Calu3 (cell line): ENCODE measurements around the gene KDM4B. TPM values are rescaled to one million over a fixed set of nuclear protein-coding genes. Genes with fewer than 3 reads are reported as not detected.

Experiments
- BruUV-seq: library from RNA; stranded (reverse); fragments of 400-500 nt; replicated peaks from 2 replicates; lab custom pipeline; 2021; lab: Mats Ljungman, UMichigan
- CTCF ChIA-PET: fragments of 300-600 bp; sonication (Branson Sonifier 250); formaldehyde crosslinking; loops from one replicate; lab custom pipeline; 2022; ENCODE audit warnings: antibody characterized with exemption; lab: Charles Lee
- DNase-seq: peaks from one replicate; pipeline ENCODE4 v3.0.0; 2022
- H3K27ac Mint-ChIP-seq: one replicate; pipeline ENCODE4 v1.8.0; 2022; ENCODE audit warnings: mixed read lengths; ENCODE audit not compliant: unreplicated experiment
- H3K27me3 Mint-ChIP-seq: one replicate; pipeline ENCODE4 v1.8.0; 2022; ENCODE audit warnings: mixed read lengths; ENCODE audit not compliant: unreplicated experiment
- H3K36me3 Mint-ChIP-seq: one replicate; pipeline ENCODE4 v1.8.0; 2022; ENCODE audit warnings: mild to moderate bottlenecking, moderate library complexity, mixed read lengths; ENCODE audit not compliant: insufficient read depth, unreplicated experiment
- H3K4me1 Mint-ChIP-seq: one replicate; pipeline ENCODE4 v1.8.0; 2022; ENCODE audit warnings: mild to moderate bottlenecking, low read depth, mixed read lengths; ENCODE audit not compliant: unreplicated experiment
- H3K4me3 Mint-ChIP-seq: one replicate; pipeline ENCODE4 v1.8.0; 2022; ENCODE audit warnings: mild to moderate bottlenecking, low read depth, moderate library complexity, mixed read lengths; ENCODE audit not compliant: unreplicated experiment
- H3K9me3 Mint-ChIP-seq: one replicate; pipeline ENCODE4 v1.8.0; 2022; ENCODE audit warnings: low read depth, mixed read lengths; ENCODE audit not compliant: unreplicated experiment
- intact Hi-C: fragments of 100-400 bp; cut with micrococcal nuclease; formaldehyde crosslinking; loops from one replicate; pipeline ENCODE4 v1.10.0; 2022; ENCODE audit not compliant: unreplicated experiment
- total RNA-seq: library from RNA; stranded (reverse); gene quantifications from 2 replicates; pipeline ENCODE4 v1.2.3, GENCODE V29; 2022
- TF ChIP-seq, protein P1 (sequence below): fragments of 200-600 bp; IDR thresholded peaks from one replicate; pipeline ENCODE4 v1.8.0; 2022; ENCODE audit warnings: antibody characterized with exemption; ENCODE audit not compliant: unreplicated experiment

Gene KDM4B
- total RNA-seq, 1 experiment from 2014 or later: 13.9 TPM

- intact Hi-C loops: no loop called here
- Mint-ChIP-seq H3K27me3 (no peaks in the 10 kb centered on the region), H3K9me3 (no peaks in the 10 kb centered on the region), H3K27ac (no peak overlapping the region), H3K4me1 (no peaks in the 10 kb centered on the region), H3K4me3 (no peak overlapping the region), H3K36me3 (peaks cover 20% of the 10 kb centered on the region)
- no peak for DNase-seq
- TF ChIP-seq, protein P1, sequence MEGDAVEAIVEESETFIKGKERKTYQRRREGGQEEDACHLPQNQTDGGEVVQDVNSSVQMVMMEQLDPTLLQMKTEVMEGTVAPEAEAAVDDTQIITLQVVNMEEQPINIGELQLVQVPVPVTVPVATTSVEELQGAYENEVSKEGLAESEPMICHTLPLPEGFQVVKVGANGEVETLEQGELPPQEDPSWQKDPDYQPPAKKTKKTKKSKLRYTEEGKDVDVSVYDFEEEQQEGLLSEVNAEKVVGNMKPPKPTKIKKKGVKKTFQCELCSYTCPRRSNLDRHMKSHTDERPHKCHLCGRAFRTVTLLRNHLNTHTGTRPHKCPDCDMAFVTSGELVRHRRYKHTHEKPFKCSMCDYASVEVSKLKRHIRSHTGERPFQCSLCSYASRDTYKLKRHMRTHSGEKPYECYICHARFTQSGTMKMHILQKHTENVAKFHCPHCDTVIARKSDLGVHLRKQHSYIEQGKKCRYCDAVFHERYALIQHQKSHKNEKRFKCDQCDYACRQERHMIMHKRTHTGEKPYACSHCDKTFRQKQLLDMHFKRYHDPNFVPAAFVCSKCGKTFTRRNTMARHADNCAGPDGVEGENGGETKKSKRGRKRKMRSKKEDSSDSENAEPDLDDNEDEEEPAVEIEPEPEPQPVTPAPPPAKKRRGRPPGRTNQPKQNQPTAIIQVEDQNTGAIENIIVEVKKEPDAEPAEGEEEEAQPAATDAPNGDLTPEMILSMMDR: no peak
- no TSS peak for BruUV-seq
- CTCF ChIA-PET: no interaction called here
Measured at GRCh38 chr19:4965061-4965460, 3.9 kb upstream of the KDM4B start.

DNA sequence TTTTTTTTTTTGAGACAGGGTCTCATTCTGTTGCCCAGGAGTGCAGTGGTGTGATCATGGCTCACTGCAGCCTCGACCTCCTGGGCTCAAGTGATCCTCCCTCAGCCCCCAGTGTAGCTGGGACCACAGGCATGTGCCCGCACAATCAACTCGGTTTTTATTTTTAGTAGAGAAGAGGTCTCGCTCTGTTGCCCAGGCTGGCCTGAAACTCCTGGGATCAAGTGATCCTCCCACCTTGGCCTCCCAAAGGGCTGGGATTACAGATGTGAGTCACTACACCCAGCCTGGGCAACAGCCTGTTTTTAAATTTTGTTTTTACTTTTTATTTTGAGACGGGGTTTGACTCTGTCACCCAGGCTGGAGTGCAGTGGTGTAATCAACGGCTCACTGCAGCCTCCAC lies 2.3 kb upstream of the KDM4B start:
- intact Hi-C loops: no loop called here
- Mint-ChIP-seq H3K9me3 (no peaks in the 10 kb centered on the region), H3K27me3 (no peaks in the 10 kb centered on the region), H3K4me1 (peaks cover 15% of the 10 kb centered on the region), H3K36me3 (peaks cover 29% of the 10 kb centered on the region), H3K27ac (no peak overlapping the region), H3K4me3 (no peak overlapping the region)
- no peak for DNase-seq
- CTCF ChIA-PET: no interaction called here
- TF ChIP-seq, protein P1: no peak
- BruUV-seq: no TSS peak

DNA sequence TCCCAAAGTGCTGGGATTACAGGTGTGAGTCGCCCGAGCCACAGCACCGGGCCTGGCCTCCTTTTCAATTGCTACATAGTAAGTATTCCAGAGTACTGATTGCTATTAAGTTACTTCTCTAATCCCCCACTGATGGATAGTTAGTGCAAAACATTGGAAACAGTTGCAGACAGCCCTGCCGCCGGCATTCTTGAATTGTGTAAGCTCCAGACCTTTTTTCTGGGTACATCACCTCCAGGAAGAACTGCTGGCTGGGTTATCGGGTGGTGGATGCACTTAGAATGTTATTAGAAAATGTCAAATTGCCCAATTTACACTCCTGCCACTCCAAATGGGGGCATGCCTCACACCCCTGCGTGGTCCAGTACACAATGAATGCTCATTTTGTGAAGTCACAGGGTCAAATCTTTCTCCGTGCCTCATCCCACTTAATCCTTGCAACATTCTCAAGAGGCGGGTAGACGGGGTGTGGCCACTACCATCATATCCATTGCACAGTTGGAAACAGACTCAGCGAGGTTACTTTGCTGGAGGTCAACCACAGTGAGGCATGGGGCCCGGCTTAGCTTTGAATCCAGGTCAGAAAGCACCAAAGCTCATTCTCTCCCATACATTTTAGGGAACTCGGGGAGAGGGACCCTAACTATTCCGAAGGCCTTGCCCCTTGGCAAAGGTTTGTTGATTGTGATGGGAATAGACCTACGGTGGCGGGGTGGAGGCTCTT lies 1.0 kb upstream of the KDM4B start:
- intact Hi-C loops: no loop called here
- DNase-seq: no peak
- Mint-ChIP-seq H3K4me3 (peak overlapping the region; percentile 73), H3K27me3 (no peaks in the 10 kb centered on the region), H3K36me3 (peaks cover 35% of the 10 kb centered on the region), H3K27ac (peak overlapping the region; percentile 70), H3K4me1 (peaks cover 27% of the 10 kb centered on the region), H3K9me3 (no peaks in the 10 kb centered on the region)
- CTCF ChIA-PET: interaction anchor here (1.1 to 1.2 kb wide), 2 partner anchors 63 to 158 kb away, joined by 4 to 7 read pairs; no protein-coding TSS in a partner anchor
- TF ChIP-seq, protein P1: no peak
- no TSS peak for BruUV-seq

GRCh38 chr19:4969292-4969771 lies 419 bp downstream of the KDM4B start:
- DNase-seq: no peak
- H3K9me3 Mint-ChIP-seq: no peaks in the 10 kb centered on the region
- no peaks in the 10 kb centered on the region for H3K27me3 Mint-ChIP-seq
- CTCF ChIA-PET: interaction anchor here (1.2 kb wide), 1 partner anchor 62 kb away, joined by 4 read pairs; no protein-coding TSS in a partner anchor
- BruUV-seq: no TSS peak
- TF ChIP-seq, protein P1: no peak
- intact Hi-C loops: no loop called here
- peak overlapping the region; percentile 71 for H3K27ac Mint-ChIP-seq
- H3K36me3 Mint-ChIP-seq: peaks cover 35% of the 10 kb centered on the region
- peaks cover 28% of the 10 kb centered on the region for H3K4me1 Mint-ChIP-seq
- H3K4me3 Mint-ChIP-seq: peak overlapping the region; percentile 89
